ENCODE data around the gene FBRS.
"Not testable (repeated sequence)": the region's sequence is repeated elsewhere in the genome, so short reads cannot be mapped to it uniquely, and the experiment has no call there.

The FBRS gene

DNA sequence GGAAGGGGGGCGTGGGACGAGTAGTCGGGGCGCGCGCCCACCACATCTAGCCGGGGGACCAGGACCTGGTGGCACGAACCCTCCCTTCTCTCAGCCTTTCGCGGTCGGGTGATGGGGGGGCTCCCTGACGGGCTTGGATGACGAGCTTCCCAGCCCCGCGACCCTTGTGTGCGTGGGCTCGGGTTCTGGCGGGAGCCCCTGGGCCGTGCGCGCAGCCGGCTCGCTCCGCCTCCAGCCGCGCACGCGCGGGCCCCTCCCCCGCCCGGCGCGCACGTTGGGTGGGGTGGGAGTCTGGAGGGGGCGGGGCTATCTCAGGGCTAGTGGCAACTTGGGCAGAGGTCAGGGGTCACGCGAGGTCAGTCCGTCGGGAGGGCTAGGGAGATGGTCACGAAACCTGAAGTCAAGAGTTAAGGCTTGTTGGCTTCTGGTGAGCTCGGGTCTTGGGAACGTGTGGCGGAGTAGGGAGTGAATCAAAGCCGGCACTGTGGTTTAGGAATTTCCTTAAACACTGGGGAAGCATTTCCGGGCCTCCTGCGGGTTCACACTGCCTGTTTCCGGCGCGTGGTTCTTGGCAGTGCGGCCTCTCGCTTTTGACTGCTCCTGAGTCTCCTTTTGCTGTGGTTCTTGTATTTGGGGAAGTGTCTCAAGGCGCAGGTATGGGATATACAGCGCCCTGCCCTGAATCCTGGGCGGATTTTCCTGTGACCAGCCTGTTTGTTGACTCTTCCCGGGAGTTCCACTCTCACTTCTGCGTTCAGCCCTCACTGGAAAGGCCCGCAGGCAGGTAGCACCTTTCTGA lies 40.8 kb downstream of the FBRS start, which contains the start of gene SRCAP:
SRCAP (plus strand) TSS at position 356 of the 799 bp plus-strand sequence. CDS start 1,654 bp downstream, outside the sequence.
- DNase-seq (ENCODE audit: low read depth in 2 of 2) = peak; percentile 25 to 29

GRCh38 chr16:30699615-30700099 lies 41.4 kb downstream of the FBRS start:
- DNase-seq (ENCODE audit: low read depth in 2 of 2) = no peak

- DNase-seq (ENCODE audit: low read depth in 2 of 2) = no peak
Measured at GRCh38 chr16:30700491-30700890, 42.3 kb downstream of the FBRS start.

DNA sequence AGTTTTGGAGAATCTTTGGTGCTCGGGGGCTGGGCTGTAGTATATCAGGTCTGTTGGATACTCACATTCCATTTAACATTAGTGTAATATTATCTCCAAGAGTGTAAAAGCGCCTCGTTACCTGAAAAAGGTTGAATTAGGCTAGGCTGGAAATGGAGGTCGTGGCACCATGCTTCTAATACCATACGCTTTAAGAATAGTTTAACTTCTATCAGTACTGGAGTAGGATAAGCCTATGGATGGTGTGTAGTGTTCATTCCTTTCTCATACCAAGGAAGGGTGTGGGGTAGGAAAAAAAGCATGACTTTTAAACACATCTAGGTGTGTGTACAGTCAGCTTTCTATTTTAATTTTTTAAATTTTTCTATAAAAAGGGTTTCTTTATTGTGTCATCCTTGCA lies 42.7 kb downstream of the FBRS start:
- no peak for DNase-seq (ENCODE audit: low read depth in 2 of 2)

GRCh38 chr16:30703071-30703470 lies 44.8 kb downstream of the FBRS start:
- not testable (repeated sequence) for DNase-seq (ENCODE audit: low read depth in 2 of 2)

GRCh38 chr16:30703971-30704370 lies 45.7 kb downstream of the FBRS start:
- DNase-seq (ENCODE audit: low read depth in 2 of 2) = no peak

- DNase-seq (ENCODE audit: low read depth in 2 of 2) = no peak
Measured at GRCh38 chr16:30706046-30706445, 47.8 kb downstream of the FBRS start.

DNA sequence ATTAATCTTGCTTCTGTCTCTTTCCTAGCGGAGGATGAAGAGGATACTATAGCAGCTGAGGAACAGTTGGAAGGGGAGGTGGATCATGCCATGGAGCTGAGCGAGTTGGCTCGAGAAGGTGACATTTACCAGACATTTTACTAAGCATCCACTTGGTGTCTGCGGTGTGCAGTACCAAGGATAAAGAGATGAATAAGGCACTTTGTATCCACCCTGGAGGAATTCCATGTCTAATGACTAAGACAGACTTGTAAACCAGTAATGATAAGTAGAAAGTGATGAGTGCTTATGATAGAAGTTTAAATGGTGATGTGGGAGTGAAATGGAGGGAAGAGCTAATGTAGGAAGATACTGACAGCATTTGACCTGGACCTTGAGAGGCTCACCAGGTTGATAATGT lies 52.7 kb downstream of the FBRS start:
- no peak for DNase-seq (ENCODE audit: low read depth in 2 of 2)

DNA sequence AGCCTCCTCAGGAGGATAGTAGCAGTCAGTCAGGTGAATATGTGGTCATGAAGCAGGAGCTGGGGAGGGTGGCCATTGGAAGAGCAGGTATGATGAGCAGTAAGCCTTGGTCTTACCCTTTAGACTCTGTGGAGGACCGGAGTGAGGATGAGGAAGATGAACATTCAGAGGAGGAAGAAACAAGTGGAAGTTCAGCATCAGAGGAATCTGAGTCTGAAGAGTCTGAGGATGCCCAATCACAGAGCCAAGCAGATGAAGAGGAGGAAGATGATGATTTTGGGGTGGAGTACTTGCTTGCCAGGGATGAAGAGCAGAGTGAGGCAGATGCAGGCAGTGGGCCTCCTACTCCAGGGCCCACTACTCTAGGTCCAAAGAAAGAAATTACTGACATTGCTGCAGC lies 53.5 kb downstream of the FBRS start:
- no peak for DNase-seq (ENCODE audit: low read depth in 2 of 2)

- no peak for DNase-seq (ENCODE audit: low read depth in 2 of 2)
Measured at GRCh38 chr16:30715750-30716445, 57.7 kb downstream of the FBRS start.

- DNase-seq (ENCODE audit: low read depth in 2 of 2) = no peak
Measured at GRCh38 chr16:30720086-30720485, 61.9 kb downstream of the FBRS start.

Measured in fibroblast of skin of left biceps (primary cell).